Cardiac septum (tissue), 1 donor: Measurements from ENCODE around the gene GPC1. TPM values are rescaled to one million over a fixed set of nuclear protein-coding genes. Genes with fewer than 3 reads are reported as not detected.
A peak's percentile ranks its signal among the peaks of the same experiment; 100 is the strongest.

ENCODE experiments used
- DNase-seq: peaks from one replicate; pipeline ENCODE4 v3.0.0-alpha.2; 2020; ENCODE audit warnings: low spot score
- intact Hi-C: fragments of 100-400 bp; cut with DNase I; formaldehyde crosslinking; loops from one replicate; pipeline ENCODE4 v1.14.0; 2022
- total RNA-seq: library from RNA; stranded (reverse); fragmentation: NEBNext Ultra II Directional; extraction: Animal tissue kit (Norgen Biotek cat#: 25700); gene quantifications from one replicate; pipeline ENCODE4 v1.2.1, GENCODE V29; 2021
- donor health status: DM: no; HTN: no; CAD: no.

Gene GPC1
- total RNA-seq, 1 donor from 2014 or later: 291 TPM

- DNase-seq: no peak
- intact Hi-C loops: no loop called here
These were observed 25.5 kb upstream of the GPC1 start for GRCh38 chr2:240410004-240410403.

DNA sequence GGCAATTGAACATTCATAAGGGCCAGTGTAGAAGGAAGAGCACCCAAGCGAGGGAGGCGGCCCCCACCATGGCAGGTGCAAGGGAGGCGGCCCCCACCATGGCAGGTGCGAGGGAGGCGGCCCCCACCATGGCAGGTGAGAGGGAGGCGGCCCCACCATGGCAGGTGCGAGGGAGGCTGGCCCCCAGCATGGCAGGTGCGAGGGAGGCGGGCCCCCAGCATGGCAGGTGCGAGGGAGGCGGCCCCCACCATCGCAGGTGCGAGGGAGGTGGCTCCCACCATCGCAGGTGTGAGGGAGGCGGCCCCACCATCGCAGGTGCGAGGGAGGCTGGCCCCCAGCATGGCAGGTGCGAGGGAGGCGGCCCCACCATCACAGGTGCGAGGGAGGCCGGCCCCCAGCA lies 24.7 kb upstream of the GPC1 start:
- DNase-seq: no peak
- intact Hi-C loops: no loop called here

DNA sequence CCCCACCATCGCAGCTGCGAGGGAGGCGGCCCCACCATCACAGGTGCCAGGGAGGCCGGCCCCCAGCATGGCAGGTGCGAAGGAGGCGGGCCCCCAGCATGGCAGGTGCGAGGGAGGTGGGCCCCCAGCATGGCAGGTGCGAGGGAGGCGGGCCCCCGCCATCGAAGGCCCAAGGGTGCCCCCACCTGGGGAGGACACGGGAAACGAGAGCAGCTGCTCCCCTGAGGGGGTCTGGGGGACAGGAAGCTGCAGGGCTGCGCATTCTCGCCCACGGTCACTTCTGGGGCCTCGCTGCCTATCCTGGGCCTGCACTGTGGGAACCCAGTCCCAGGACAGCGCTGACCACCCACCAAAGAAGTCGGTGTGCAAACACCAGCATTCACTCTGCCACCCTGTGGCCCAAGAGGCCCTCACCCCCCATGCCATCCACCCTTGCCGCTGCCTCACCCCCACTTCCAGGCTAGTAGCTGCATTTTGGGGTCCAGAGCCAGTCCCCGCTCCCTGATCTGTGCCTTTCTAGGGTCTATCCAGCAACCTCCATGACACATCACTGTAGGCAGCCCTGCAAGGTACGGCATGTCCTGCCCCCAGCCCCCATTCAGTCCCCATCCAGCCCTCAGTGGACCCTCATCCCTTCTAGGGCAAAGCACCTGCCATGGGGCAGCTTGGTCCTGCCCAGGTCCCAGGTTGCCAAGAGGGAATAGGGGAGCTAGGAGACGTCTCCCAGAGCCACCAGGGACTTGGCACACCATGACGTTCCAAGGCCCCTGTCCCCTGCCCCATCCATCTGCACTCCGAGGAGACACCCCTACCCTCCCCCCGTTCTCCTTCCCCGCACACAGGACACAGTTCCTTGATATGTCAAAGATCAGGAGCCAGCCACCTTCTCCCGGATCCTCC lies 24.0 kb upstream of the GPC1 start:
- intact Hi-C loops: no loop called here
- peak; percentile 69 for DNase-seq

DNA sequence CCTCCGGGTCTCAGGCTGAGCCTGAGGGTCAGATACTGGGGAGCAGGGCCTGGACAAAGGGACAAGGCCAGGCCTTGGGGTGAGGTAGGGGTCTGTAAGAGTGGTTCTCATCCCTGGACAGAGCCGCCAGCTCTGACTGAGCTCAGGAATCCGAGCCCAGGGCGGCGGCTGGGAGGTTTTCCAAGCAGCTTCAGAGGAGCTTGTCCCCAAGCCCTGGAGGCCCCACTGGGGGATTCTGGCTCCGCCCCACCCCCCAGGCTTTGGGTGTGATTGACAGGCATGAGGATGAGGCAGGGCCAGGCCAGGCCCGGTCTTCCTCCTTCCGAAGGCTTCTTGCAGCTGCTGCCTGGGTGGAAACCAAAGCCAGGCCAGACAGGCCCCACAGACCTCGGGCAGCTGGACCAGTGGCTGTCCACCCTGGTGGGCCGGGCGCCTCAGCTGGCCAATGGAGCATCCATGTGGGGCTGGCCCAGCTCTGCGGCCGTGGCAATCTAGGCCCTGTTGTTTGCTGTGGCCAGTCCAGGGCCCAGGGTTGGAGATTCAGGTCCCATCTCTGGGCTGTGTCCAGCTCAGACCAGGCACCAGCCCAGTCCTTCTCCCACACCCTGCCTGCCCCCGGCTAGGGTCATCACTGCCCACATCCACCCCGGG lies 23.1 kb upstream of the GPC1 start:
- DNase-seq: peak; percentile 74
- intact Hi-C loops: no loop called here

- peak; percentile 71 for DNase-seq
- intact Hi-C loops: no loop called here
These were observed 22.3 kb upstream of the GPC1 start for GRCh38 chr2:240412975-240413812.

GRCh38 chr2:240413813-240414429 lies 21.5 kb upstream of the GPC1 start:
- no peak for DNase-seq
- intact Hi-C loops: no loop called here

GRCh38 chr2:240416821-240417220 lies 18.6 kb upstream of the GPC1 start:
- DNase-seq: no peak

GRCh38 chr2:240418311-240418710 lies 17.2 kb upstream of the GPC1 start:
- intact Hi-C loops: no loop called here
- no peak for DNase-seq

More at GRCh38 chr2:240416821-240417220, 18.6 kb upstream of the GPC1 start:
- intact Hi-C loops: no loop called here

- no peak for DNase-seq
- intact Hi-C loops: no loop called here
These were observed 16.2 kb upstream of the GPC1 start for GRCh38 chr2:240419271-240419670.

GRCh38 chr2:240419723-240420122 lies 15.7 kb upstream of the GPC1 start:
- intact Hi-C loops: no loop called here
- DNase-seq: no peak

DNA sequence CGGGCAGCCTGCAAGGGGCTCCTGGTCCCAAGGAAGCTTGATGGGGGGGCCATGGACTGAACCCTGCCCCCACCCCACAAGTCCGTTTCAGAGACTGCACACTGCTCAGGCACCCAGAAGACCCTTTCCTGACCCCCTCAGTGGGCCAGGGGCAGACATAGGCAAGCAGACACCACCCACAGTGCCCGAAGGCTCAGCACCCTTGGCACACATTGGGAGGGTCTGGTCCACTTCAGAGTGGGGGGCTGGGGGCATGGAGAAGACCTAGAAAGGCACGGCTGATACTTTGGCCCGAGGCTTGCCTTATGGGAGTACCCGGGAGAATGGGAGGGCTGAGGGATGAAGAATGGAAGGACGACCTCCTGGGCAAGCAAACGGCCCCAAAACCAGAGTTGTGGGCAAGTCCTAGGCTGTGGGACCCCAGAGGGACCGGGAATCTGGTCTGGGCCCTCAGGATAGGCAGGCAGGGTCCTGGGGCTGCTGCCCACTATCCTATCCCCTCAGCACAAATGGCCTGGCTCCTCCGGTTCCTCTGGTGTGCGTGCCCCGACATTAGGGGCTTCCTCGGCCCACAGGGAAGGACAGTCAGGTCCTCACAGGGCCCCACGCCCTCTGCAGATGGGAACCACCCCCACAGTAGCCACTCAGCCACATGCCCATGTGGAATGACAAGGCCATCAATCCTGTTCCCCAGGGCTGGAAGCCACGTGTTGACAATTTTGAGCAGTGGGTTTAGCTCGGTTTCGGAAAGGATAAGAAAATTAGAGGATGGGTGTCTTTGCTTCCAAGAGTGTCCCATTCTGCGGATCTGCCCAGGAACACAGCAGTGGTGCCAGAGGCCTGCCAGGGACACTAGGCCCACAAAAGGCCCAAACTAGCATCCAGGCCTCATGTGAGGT lies 15.0 kb upstream of the GPC1 start:
- intact Hi-C loops: no loop called here

DNA sequence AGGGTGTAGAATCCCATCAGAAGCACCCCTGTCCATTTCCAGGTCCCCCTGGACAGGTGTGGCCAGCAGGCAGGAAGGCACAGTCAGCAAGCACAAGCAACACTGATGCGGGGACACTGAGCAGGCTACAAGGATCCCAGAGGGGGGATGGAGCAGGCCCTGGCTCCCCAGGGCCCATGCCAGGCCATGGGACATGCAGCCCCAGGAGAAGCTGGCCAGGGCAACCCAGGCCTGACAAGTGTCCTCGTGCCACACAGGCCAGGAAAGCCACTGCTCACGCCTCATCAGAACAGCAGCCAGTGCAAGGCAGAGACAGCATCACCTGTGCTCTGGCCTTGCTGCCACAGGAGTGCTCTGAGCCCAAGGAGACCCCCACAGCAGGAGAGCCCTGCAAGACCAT lies 14.1 kb upstream of the GPC1 start:
- peak; percentile 56 for DNase-seq
- intact Hi-C loops: no loop called here

More for the DNA sequence above, 15.0 kb upstream of the GPC1 start:
- DNase-seq: peak; percentile 46

GRCh38 chr2:240422658-240423329 lies 12.7 kb upstream of the GPC1 start:
- DNase-seq: no peak
- intact Hi-C loops: no loop called here

DNA sequence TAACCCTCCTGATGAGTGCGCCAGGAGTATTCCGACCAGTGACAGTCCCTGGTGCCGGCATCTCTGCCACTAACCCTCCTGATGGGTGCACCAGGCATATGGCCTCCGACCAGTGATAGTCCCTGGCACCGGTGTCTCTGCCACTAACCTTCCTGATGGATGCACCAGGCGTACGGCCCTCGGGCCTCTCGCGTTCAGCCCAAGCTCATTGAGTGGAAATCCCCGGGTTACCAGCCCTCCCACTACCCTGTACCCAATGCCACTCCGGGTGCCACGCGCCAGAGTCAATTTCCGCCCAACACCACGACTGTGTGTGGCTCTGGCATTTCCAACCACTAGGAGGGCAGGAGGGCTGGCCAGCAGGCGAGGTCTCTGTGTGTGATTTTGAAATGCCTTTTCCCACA lies 11.7 kb upstream of the GPC1 start:
- peak; percentile 49 for DNase-seq
- intact Hi-C loops: no loop called here

GRCh38 chr2:240424341-240425235 lies 10.9 kb upstream of the GPC1 start:
- intact Hi-C loops: no loop called here
- DNase-seq: peak; percentile 51

DNA sequence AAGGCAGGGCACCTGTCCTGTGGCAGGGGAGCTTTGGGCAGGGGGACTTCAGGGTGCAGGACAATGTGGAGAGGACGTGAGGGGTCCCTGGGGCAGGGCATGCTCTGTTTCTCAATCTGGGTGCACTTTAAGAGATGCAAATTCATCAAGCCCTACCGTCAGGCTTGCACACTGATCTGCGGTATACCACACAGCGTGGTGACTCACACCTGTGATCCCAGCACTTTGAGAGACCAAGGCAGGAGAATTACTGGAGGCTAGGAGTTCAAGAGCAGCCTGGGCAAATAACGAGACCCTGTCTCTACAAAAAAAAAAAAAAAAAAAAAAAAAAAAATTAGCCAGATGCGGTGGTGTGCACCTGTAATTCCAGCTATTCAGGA lies 10.2 kb upstream of the GPC1 start:
- DNase-seq: peak; percentile 43

DNA sequence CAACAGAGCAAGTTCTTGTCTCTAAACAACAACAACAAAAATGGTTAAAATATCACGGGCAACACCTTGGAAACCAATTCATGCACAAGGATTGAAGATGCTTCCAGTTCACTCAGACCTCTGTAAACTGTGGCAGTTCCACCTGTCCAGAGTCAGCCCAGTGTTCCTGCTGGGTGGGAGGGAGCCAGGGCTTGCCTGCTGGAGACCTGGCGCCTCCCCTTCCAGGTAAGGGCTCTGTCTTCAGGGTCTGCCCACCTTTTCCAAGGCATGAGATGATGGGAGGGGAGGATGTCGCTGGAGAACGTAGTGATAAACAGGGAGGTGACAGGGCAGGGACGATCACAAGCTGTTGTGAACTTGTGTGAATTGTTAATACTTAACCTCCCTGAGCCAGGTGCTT lies 9.8 kb upstream of the GPC1 start:
- intact Hi-C loops: no loop called here
- DNase-seq: peak; percentile 68

More for the DNA sequence above, 10.2 kb upstream of the GPC1 start:
- intact Hi-C loops: no loop called here
